GM12874 (cell line): ENCODE measurements around the gene FLOT2.

Experiments used
- CTCF ChIP-seq: IDR thresholded peaks from 2 replicates; pipeline ENCODE4 v1.5.1; 2011; ENCODE audit warnings: low read depth, mild to moderate bottlenecking, control low read depth, low read length, moderate library complexity; ENCODE audit not compliant: insufficient read depth

Gene FLOT2

GRCh38 chr17:28906276-28906675, 8.7 kb upstream of the FLOT2 start:
- TF ChIP-seq CTCF, result no peak

GRCh38 chr17:28904800-28905199, 7.3 kb upstream of the FLOT2 start:
- TF ChIP-seq CTCF, result no peak

GRCh38 chr17:28902819-28903545, 5.4 kb upstream of the FLOT2 start, which contains the start of gene DHRS13:
DHRS13 (minus strand) TSS chr17:28903079; CDS start chr17:28902944, 135 bp downstream.
- TF ChIP-seq CTCF, result peak; percentile 99

- no peak for TF ChIP-seq CTCF
Measured at GRCh38 chr17:28901866-28902818, 4.6 kb upstream of the FLOT2 start.

- no peak for TF ChIP-seq CTCF
Measured at GRCh38 chr17:28900986-28901726, 3.6 kb upstream of the FLOT2 start.

- TF ChIP-seq CTCF, result no peak
Measured at GRCh38 chr17:28899212-28899815, 1.8 kb upstream of the FLOT2 start.
